ENCODE data around the gene CDKAL1. TPM values are rescaled to one million over a fixed set of nuclear protein-coding genes. Genes with fewer than 3 reads are reported as not detected.

CDKAL1 gene
- total RNA-seq, 1 donor from 2014 or later = 9.1 TPM

DNA sequence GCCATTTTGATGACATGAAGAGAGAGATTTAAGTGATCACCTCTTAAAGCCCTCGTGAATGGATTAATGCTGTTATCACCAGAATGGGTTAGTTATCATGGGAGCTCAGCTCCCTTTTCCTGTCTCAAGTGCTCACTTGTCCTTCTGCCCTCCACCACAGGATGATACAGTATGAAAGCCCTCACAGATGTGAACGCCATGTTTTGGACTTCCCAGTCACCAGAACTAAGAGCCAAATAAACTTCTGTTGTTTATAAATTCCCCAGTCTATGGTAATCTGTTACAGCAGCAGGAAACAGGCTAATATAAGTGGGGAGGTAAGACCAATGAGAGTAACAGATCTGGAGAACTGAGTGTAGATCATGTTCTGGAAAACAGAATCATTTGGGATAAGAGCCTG, 493.2 kb downstream of the CDKAL1 start:
- peaks cover 4% of the 10 kb centered on the region for H3K9me3 ChIP-seq (replicated peaks)

DNA sequence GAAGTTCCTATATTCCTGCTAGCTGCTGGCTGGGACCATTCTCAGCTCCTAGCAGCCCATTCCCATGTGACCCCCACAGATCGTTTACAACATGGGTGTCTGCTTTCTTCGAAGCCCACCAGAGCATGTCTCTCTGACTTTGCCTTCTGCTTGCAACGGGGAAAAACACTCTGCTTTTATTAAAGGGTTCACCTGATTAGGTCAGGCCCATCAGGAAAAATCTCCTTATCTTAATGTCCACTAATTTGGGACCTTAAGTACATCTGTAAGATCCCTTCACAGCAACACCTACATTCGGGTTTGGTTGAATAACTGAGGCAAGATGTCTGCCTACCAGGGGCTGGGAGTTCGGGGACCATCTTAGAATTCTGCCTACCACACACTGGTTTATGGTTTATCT, 496.9 kb downstream of the CDKAL1 start:
- intact Hi-C loops (cut with micrococcal nuclease) = no loop called here
- no peak for TF ChIP-seq CTCF (IDR thresholded peaks at IDR 0.05; ENCODE audit: borderline replicate concordance)
- H3K36me3 ChIP-seq = no peaks in the 10 kb centered on the region
- H3K27ac ChIP-seq (replicated peaks) = no peak overlapping the region
- H3K4me3 ChIP-seq = no peak overlapping the region
- H3K4me1 ChIP-seq = no peaks in the 10 kb centered on the region
- no peaks in the 10 kb centered on the region for H3K27me3 ChIP-seq (ENCODE audit: low read depth)
- DNase-seq = no peak
- no peaks in the 10 kb centered on the region for H3K9me3 ChIP-seq (replicated peaks)

More for the DNA sequence above, 493.2 kb downstream of the CDKAL1 start:
- Histone ChIP-seq H3K27me3 (ENCODE audit: low read depth) (no peaks in the 10 kb centered on the region), H3K27ac (replicated peaks) (no peak overlapping the region), H3K36me3 (no peaks in the 10 kb centered on the region), H3K4me3 (no peak overlapping the region), H3K4me1 (peaks cover 16% of the 10 kb centered on the region)
- no peak for TF ChIP-seq CTCF (IDR thresholded peaks at IDR 0.05; ENCODE audit: borderline replicate concordance)
- no peak for DNase-seq
- intact Hi-C loops (cut with micrococcal nuclease) = no loop called here

- Histone ChIP-seq H3K4me3 (no peak overlapping the region), H3K9me3 (replicated peaks) (no peaks in the 10 kb centered on the region), H3K27me3 (ENCODE audit: low read depth) (no peaks in the 10 kb centered on the region), H3K4me1 (no peaks in the 10 kb centered on the region), H3K36me3 (no peaks in the 10 kb centered on the region), H3K27ac (replicated peaks) (peak overlapping the region; percentile 5)
- intact Hi-C loops (cut with micrococcal nuclease) = no loop called here
- TF ChIP-seq CTCF (IDR thresholded peaks at IDR 0.05; ENCODE audit: borderline replicate concordance) = no peak
- DNase-seq = no peak
Measured at GRCh38 chr6:21033084-21033483, 498.8 kb downstream of the CDKAL1 start.

DNA sequence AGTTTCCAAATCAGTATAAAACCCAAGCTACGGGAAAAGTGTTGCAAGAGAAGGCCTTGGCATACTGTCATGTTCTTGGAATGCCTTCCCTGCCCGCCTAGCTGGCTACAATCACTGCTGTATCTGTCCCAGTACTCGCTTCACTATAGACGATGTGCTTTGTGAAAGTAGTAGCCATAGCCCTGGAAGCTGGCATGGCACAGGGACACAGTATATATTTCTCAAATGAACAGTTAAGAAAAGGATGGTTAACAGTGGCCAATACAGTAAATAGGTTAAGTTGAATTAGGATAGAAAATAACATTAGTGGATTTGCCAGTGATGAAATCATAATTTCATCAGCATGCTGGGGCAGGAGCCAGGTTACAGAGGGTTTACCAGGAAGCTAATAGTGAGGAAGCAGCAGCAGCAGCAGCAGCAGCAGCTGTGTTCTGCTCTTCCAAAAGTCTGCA, 499.3 kb downstream of the CDKAL1 start:
- peak overlapping the region; percentile 5 for H3K27ac ChIP-seq (replicated peaks)
- no peaks in the 10 kb centered on the region for H3K36me3 ChIP-seq
- no peaks in the 10 kb centered on the region for H3K4me1 ChIP-seq
- no peak for TF ChIP-seq CTCF (IDR thresholded peaks at IDR 0.05; ENCODE audit: borderline replicate concordance)
- peak; percentile 32 for DNase-seq
- H3K27me3 ChIP-seq (ENCODE audit: low read depth) = no peaks in the 10 kb centered on the region
- H3K4me3 ChIP-seq = no peak overlapping the region
- intact Hi-C loops (cut with micrococcal nuclease) = no loop called here
- no peaks in the 10 kb centered on the region for H3K9me3 ChIP-seq (replicated peaks)

DNA sequence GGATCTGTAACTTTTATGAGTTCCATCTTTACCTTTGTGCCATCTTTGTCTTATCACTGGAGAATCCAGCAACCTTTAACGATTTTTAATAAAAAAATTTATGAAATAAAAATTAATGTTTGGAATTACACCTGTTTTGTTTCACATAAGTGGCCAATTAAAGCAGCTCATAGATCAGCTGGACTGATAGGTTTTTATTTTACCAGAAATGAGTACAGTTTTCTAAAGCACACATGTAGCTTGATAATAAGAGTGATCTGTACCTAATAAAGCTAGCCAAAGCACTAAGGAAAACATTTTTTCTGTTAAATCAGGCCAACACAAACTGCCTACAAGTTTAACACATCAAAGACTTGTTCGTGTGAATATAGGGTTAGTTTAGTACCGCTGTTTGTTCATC, 500.1 kb downstream of the CDKAL1 start:
- intact Hi-C loops (cut with micrococcal nuclease) = no loop called here
- Histone ChIP-seq H3K4me1 (no peaks in the 10 kb centered on the region), H3K27ac (replicated peaks) (peak overlapping the region; percentile 5), H3K4me3 (no peak overlapping the region), H3K9me3 (replicated peaks) (no peaks in the 10 kb centered on the region), H3K36me3 (no peaks in the 10 kb centered on the region), H3K27me3 (ENCODE audit: low read depth) (no peaks in the 10 kb centered on the region)
- no peak for DNase-seq
- TF ChIP-seq CTCF (IDR thresholded peaks at IDR 0.05; ENCODE audit: borderline replicate concordance) = no peak

DNA sequence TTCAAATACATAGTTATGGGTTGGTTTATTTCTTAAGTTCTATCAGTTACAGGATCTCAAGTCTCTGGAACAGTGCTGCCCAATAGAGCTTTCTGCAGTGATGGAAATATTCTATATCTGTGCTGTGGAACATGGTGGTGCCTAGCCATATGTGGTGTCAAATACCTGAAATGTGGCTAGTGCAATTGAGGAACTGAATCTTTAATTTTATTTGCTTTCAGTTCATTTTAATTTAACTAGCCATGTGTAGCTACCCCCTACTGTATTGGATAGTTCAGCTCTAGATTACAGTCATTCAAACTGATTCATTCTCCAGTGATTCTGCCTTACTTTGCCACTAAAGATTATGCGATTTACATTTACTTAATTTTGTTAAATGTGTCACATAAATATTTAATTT, 503.2 kb downstream of the CDKAL1 start:
- intact Hi-C loops (cut with micrococcal nuclease) = no loop called here
- Histone ChIP-seq H3K9me3 (replicated peaks) (no peaks in the 10 kb centered on the region), H3K27me3 (ENCODE audit: low read depth) (no peaks in the 10 kb centered on the region), H3K36me3 (no peaks in the 10 kb centered on the region), H3K4me3 (no peak overlapping the region), H3K4me1 (no peaks in the 10 kb centered on the region), H3K27ac (replicated peaks) (no peak overlapping the region)
- no peak for TF ChIP-seq CTCF (IDR thresholded peaks at IDR 0.05; ENCODE audit: borderline replicate concordance)
- no peak for DNase-seq
